Measurements from ENCODE around the gene NXPH4.
A peak's percentile ranks its signal among the peaks of the same experiment; 100 is the strongest.

Gene NXPH4

DNA sequence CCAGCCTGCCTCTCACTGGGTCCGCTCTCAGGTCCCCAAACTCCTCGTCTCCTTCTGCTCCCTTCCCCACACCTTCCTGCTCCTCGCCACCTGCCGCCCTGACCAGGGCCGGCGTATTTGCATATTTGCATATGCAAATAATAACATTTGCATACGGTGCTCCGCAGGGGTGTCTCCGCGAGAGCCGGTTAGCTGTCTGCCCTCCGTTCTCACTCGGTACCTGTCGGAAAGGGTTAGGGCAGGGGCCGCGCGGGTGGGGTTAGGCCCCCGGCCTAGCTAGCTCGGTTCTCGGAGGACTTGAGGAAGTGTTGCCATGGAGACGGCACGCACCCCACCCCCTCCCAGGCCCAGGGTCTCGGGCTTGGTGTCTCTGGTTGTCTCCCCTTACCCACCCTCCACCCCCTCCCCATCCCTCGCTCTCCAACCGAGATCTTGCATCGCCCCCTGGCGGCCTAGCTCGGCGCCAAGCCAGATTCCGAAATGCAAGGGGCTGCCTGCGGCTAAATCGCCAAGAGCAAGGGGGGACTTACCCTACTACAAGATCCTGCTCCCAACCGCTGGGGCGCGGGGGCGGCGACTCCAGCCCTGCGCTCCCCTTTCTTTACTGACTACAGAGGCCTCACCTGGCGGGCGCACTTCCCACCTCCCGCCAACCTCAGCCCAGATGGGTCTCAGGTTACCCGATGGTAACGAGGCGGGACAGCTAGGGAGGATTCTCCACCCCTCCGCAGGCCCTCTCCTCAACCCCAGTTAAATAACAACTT is 26.3 kb downstream of the NXPH4 start:
- no peak for DNase-seq (ENCODE audit: low read depth)

- no peak for DNase-seq (ENCODE audit: low read depth)
Measured at GRCh38 chr12:57243521-57244311, 27.1 kb downstream of the NXPH4 start.

DNA sequence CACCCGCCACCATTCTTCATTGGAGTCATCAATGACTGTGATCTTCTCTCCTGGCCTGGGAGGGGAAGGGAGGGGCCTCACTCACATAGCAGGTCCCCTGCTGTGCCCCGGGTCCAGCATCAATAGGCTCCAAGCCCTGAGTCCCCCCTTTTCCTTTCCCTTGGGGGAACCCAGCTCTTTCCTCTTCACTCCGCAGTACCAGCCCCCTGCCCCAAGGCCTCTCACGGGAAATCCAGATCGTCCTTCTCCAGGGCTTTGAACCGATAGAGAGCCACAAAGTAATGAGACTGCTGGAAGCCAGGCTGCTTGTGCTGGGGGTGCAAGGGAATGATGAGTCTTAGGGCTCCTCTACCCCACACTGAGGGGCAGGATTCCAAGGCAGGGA is 27.7 kb downstream of the NXPH4 start:
- no peak for DNase-seq (ENCODE audit: low read depth)

GRCh38 chr12:57247041-57247440 is 30.4 kb downstream of the NXPH4 start:
- no peak for DNase-seq (ENCODE audit: low read depth)

DNA sequence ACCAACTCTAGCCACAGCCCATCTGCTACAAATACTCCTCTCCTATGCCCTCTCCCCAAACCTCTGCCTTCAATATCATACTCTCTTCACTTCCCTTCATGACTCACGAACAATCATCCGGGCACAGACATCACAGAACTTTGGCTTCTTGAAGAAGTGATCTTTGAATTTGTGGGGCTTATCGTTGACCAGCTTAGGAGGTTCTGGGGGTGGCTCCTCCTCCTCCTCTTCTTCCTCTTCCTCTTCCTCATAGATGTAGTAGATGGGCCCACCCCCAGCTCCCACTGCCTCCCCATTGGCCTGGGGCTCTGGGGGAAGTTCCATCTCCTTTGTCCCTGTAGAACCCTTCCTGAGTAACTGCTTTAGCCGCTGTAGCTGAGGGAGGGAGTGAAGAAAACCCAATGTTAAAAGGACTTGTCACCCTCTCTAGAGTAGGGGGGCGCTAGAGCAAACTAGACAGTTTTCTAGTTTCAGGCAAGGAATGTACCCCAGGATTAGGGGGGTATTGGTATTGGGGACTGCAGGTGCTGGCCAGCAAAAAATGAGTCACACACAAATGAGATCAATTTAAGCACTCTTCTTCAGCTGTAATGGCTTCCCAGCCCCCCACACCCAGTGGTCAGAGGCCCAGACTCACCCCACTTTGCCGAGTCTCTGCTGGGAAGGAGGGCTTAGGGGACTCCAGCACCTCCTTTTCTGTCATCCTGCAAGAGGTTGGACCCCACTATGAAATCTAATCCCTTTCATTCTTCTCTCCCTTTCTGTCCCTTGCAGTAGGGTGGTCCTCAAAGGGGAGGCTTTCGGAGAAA is 32.5 kb downstream of the NXPH4 start:
- DNase-seq (ENCODE audit: low read depth), result no peak

DNA sequence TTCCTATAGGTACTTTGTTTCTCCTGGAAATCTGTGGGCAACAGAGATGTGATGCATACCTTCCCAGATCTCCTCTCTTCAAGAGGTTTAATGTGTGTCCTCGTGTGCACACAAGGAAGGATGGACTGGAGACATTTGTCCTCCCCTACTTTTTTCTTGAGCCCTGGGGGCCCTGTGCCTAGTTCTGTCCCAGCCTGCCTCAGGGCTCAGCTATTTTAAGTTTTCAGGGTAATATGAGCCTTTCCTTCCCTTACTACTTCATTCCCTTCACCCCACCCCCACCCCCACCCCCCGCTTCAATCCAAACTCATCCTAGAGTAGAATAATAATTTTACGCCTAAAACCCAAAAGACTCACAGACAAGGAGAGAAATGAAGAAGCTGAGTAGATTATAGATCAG is 33.9 kb downstream of the NXPH4 start:
- DNase-seq (ENCODE audit: low read depth), result no peak

DNA sequence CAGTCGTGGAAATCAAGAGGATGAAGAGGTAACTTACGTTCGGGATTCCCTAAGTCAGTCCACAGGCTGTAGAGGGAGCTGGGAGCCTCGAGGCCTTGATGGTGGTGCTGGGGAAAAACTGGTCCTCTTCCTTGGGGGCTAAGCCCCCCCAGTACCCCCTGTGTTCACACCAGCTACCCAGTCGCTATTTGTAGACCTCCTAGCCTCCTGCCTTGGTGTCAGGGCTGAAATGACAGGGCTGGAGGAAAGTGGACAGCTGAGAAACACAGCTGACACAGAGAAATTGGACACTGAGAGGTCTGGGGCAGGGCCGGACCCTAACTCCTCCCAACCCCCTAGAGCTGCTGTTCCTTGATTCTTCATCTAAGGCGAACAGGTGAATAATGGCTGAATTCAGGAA is 34.4 kb downstream of the NXPH4 start, which contains the start of gene STAC3:
Gene STAC3, minus strand, starts transcription at position 232 of the 400 bp plus-strand sequence. CDS start 1,551 bp downstream, outside the sequence.
- no peak for DNase-seq (ENCODE audit: low read depth)

- no peak for DNase-seq (ENCODE audit: low read depth)
Measured at GRCh38 chr12:57254506-57255280, 38.1 kb downstream of the NXPH4 start.

GRCh38 chr12:57255916-57256315 is 39.3 kb downstream of the NXPH4 start:
- no peak for DNase-seq (ENCODE audit: low read depth)

DNA sequence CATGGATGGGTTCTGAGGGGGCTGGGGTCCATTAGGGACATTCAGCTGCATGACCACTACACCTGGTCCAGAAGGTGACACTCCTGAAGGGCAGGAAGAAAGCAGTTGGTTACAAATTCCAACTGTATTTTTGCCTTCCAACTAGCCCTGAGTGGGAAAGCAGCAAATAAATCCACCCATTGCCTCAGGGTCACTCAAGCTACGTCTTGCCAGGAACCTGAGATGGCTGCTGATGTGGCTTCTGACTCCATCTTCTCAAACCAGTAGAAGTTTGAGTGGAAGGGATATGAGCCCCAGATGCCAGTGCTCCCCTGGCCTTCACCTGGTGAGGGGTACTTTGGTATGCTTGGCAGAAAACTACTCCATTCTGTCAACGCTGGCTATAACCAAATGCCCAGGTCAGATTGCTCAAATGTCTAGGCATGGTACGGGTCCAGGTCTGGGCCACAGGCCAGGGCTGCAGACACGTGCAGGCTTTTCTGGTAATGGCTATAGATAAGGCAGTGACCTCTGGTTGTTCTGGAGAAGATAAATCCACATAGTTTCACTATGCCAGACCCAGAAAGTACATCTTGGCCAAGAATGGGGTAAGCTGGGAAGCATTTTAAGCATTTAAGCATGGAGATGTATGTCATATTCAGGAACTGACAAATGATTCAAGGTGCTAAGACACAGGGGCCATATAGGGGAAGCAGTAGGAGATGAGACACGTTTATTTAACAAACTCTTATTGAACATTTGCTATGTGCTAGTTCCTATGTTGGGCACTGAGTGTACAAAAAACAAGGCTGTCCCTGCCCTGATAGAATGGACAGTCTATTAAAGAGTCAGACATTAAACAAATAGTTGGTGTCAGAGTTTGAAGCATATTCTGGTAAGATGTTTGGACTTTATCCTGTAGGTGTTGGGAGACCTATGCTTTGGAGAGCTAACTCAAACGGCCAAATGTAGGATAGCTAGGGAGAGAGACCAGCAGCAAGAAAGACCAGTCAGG is 42.7 kb downstream of the NXPH4 start:
- no peak for DNase-seq (ENCODE audit: low read depth)

GRCh38 chr12:57260366-57260765 is 43.8 kb downstream of the NXPH4 start:
- no peak for DNase-seq (ENCODE audit: low read depth)

GRCh38 chr12:57261428-57261865 is 44.9 kb downstream of the NXPH4 start:
- DNase-seq (ENCODE audit: low read depth), result no peak

DNA sequence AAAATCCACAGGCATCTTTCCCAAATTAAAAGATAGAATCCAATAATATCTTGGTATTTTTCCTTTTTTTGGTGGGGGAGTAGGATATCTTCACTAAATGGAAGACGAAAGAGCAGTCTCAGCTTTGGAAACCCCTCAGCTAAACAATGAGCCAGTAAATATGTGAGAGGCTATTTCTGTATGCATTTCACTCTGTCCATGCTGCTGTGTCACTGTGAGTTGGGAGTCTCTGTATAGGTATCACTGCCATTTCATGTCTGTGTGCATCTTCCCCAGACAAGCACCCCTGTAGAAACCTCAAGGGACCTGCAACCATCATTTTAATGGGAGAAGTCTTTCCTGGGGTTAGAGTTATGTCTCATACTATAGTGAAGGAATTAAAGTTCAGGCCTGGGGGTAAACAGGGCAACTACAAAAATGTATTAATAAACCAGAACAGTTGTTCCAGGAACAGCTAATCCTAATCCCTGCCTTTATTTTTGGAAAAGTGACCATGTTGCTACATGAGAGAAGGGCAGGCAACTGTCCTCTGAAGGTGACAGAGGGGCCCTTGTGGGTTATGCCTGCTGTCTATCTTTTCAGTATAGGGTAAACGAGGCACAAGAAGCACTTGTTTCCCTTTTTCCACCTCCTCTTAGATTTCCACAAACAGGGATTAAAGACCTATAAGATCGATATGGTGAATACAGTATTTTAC is 45.7 kb downstream of the NXPH4 start:
- DNase-seq (ENCODE audit: low read depth), result no peak

DNA sequence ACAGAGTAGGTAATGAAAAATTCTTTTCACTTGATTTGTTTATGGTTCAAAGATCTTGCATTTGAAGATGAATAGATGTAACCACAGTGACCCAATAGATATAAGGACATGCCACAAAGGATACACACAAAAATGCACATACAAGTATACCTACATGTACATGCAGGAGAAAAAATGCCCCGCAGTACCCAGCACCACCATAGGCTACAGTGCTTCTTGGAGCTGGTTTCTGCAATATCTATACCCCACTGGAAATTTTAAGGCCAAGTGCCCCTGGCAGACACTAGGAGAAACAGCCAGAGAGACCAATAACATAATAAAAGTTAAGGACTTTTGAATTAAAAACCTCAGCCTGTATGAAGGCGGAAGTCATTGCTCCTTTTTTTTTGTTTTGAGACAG is 46.5 kb downstream of the NXPH4 start:
- no peak for DNase-seq (ENCODE audit: low read depth)

- DNase-seq (ENCODE audit: low read depth), result no peak
Measured at GRCh38 chr12:57266681-57267080, 50.1 kb downstream of the NXPH4 start.

GRCh38 chr12:57268264-57268663 is 51.7 kb downstream of the NXPH4 start:
- DNase-seq (ENCODE audit: low read depth), result no peak

GRCh38 chr12:57270966-57271470 is 54.4 kb downstream of the NXPH4 start:
- DNase-seq (ENCODE audit: low read depth), result no peak

DNA sequence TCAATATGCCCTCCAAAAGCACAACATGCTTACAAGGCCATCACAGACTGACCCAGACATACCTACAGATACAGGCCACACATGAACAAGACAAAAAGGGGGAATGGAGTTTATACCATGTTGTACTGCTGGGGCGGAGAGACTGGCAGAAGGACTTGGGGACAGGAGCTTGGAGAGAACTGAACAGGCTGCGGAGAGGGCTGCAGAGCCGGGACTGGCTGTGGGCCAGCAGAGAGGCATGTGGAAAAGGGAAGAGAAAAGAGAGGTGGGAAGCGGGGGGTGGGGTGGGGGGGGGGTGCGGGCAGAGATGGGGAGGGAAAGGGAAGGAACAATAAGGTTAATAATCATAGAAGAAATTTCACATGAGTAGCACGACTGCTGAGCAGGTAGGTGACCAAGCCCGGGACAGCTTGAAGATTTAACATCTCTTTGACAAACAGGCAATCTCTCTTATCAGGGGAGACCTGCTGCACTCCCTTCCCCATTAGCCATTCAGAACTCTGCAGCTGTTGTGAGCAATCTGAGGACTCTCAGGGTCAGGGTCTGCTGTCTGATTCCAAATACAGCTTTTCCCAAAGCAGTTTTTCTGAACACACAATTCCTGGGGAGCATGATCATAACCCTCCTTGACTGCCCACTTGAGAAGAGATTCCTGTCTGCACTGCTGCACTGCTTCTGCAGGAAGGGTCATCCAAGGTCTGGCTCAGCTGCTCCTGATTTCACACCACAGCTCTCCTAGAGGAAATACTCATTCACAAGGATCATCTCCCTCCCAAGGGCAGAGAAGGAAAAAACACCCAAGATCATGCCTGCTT is 56.0 kb downstream of the NXPH4 start:
- DNase-seq (ENCODE audit: low read depth), result peak; percentile 15

DNA sequence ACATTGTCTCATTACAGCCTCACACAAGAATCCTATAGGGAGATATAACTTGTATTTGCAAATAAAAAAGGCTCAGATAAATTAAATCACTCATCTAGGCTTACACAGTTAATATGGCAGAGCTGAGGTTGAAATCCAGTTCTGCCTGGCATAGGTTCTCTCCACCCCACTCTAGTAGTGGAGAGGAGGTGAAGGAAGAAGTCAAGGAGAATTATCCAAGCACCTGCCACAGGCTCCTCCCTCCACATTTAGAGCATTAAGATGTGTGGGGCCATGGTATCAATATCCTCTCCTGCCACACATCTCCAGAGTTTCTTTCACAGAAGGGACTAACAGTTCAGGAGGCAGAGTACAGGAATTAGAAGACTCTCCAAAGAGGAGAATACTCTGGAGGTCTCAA is 56.9 kb downstream of the NXPH4 start:
- no peak for DNase-seq (ENCODE audit: low read depth)
